HCT116 (cell line): Measurements from ENCODE around the gene AATF. TPM values are rescaled to one million over a fixed set of nuclear protein-coding genes. Genes with fewer than 3 reads are reported as not detected.

Experiments
- ATAC-seq: fragments of 200-7000 bp; cut with Tn5 transposase; 2 replicates; pipeline ENCODE4 v1.9.1; 2020; ENCODE audit warnings: mild to moderate bottlenecking, moderate library complexity
- BruUV-seq: library from RNA; stranded (reverse); fragments of 400-500 nt; replicated peaks from 2 replicates; lab custom pipeline; 2021; lab: Mats Ljungman, UMichigan
- CTCF ChIA-PET: fragments of 300-600 bp; sonication (Branson Sonifier 250); formaldehyde crosslinking; loops from one replicate; lab custom pipeline; 2021; ENCODE audit warnings: antibody characterized with exemption; lab: Charles Lee
- POLR2A ChIA-PET: fragments of 300-600, 350-600 bp; sonication (Branson Sonifier 250); formaldehyde crosslinking; loops from one replicate; lab custom pipeline; 2021; ENCODE audit warnings: antibody characterized with exemption; lab: Charles Lee
- RAD21 ChIA-PET, 2 experiments: fragments of 300-600 bp; sonication (Branson Sonifier 250); formaldehyde crosslinking; loops; one replicate each; lab custom pipeline; 2023; ENCODE audit warnings: low total read pairs in 2 of 2; ENCODE audit not compliant: uncharacterized antibody in 2 of 2, unreplicated experiment in 2 of 2, low non-redundant PET in 1 of 2; lab: Charles Lee
- DNase-seq: peaks from one replicate; pipeline ENCODE4 v3.0.0-alpha.2; 2010; ENCODE audit warnings: low read depth, low spot score
- H2AFZ ChIP-seq: fragments of 200-600 bp; shearing (Covaris generic), sonication (generic); 2 replicates; pipeline ENCODE4 v1.6.1; 2017; ENCODE audit warnings: low read depth, mixed run types, mixed read lengths, antibody characterized with exemption, low read length; ENCODE audit not compliant: poor library complexity, severe bottlenecking
- H3K27ac ChIP-seq: 2 replicates; pipeline ENCODE4 v1.5.1; 2012; ENCODE audit warnings: low read depth, low read length
- H3K27me3 ChIP-seq: fragments of 200-600 bp; sonication (generic); 2 replicates; pipeline ENCODE4 v1.6.1; 2016; ENCODE audit warnings: mixed run types, low read length, mixed read lengths; ENCODE audit not compliant: insufficient read depth
- H3K36me3 ChIP-seq, 2 experiments: fragments of 200-500 bp in 1 of 2; fragments of 200-600 bp in 1 of 2; sonication (Bioruptor generic) in 1 of 2; sonication (generic) in 1 of 2; 2 replicates each; pipeline versions ENCODE4 v1.5.1 to v1.6.1; 2014 to 2016; ENCODE audit warnings: low read length in 2 of 2, inconsistent platforms in 1 of 2, mixed read lengths in 1 of 2, mixed run types in 1 of 2; ENCODE audit not compliant: insufficient read depth in 2 of 2, control insufficient read depth in 1 of 2
- H3K4me1 ChIP-seq, 2 experiments: fragments of 200-600 bp in 1 of 2; sonication (generic) in 1 of 2; 2 replicates each; pipeline versions ENCODE4 v1.5.1 to v1.6.1; 2012 to 2017; ENCODE audit warnings: low read length in 2 of 2, inconsistent platforms in 1 of 2, mild to moderate bottlenecking in 1 of 2, mixed read lengths in 1 of 2, mixed run types in 1 of 2, moderate library complexity in 1 of 2; ENCODE audit not compliant: insufficient read depth in 2 of 2, control insufficient read depth in 1 of 2
- H3K4me2 ChIP-seq: fragments of 200-600 bp; sonication (generic); 2 replicates; pipeline ENCODE4 v1.6.1; 2017; ENCODE audit warnings: mixed run types, low read length, mixed read lengths
- H3K4me3 ChIP-seq, 2 experiments: fragments of 200-600 bp in 1 of 2; sonication (generic) in 1 of 2; replicated peaks in 1 of 2; 2 replicates each; pipeline ENCODE4 v1.5.1; 2011 to 2016; ENCODE audit warnings: low read length in 2 of 2, control low read depth in 1 of 2, low read depth in 1 of 2, mild to moderate bottlenecking in 1 of 2, mixed read lengths in 1 of 2, mixed run types in 1 of 2
- H3K79me2 ChIP-seq: fragments of 200-600 bp; sonication (generic); 2 replicates; pipeline ENCODE4 v1.6.1; 2017; ENCODE audit warnings: mild to moderate bottlenecking, mixed run types, low read length, moderate library complexity, mixed read lengths; ENCODE audit not compliant: insufficient read depth
- H3K9ac ChIP-seq: fragments of 200-600 bp; sonication (generic); 2 replicates; pipeline ENCODE4 v1.6.1; 2016; ENCODE audit warnings: low read length, mixed read lengths
- H3K9me2 ChIP-seq: fragments of 200-600 bp; sonication (generic), shearing (Covaris generic); 2 replicates; pipeline ENCODE4 v1.6.1; 2017; ENCODE audit warnings: mixed run types, mild to moderate bottlenecking, moderate library complexity; ENCODE audit not compliant: insufficient read depth
- H3K9me3 ChIP-seq, 2 experiments: fragments of 200-500 bp in 1 of 2; fragments of 200-600 bp in 1 of 2; sonication (Bioruptor generic) in 1 of 2; sonication (generic) in 1 of 2; 2 replicates each; pipeline ENCODE4 v1.6.1; 2014 to 2017; ENCODE audit warnings: low read length in 2 of 2, mixed read lengths in 2 of 2, inconsistent platforms in 1 of 2, low read depth in 1 of 2, mild to moderate bottlenecking in 1 of 2, mixed run types in 1 of 2, moderate library complexity in 1 of 2; ENCODE audit not compliant: control insufficient read depth in 1 of 2, insufficient read depth in 1 of 2
- H4K20me1 ChIP-seq: fragments of 200-600 bp; sonication (generic), shearing (Covaris generic); 2 replicates; pipeline ENCODE4 v1.6.1; 2017; ENCODE audit warnings: mixed run types, mild to moderate bottlenecking, moderate library complexity; ENCODE audit not compliant: insufficient read depth
- EZH2 ChIP-seq: fragments of 200-600 bp; sonication (generic); IDR thresholded peaks from 2 replicates; pipeline ENCODE4 v1.6.1; 2017; ENCODE audit warnings: antibody characterized with exemption, mixed run types
- FOSL1 ChIP-seq: IDR thresholded peaks from 2 replicates; pipeline ENCODE4 v1.6.1; 2012; ENCODE audit warnings: low read depth
- JUND ChIP-seq: IDR thresholded peaks from 2 replicates; pipeline ENCODE4 v1.6.1; 2012
- SP1 ChIP-seq: IDR thresholded peaks from 2 replicates; pipeline ENCODE4 v1.6.1; 2012; ENCODE audit warnings: low read depth
- YY1 ChIP-seq: IDR thresholded peaks from 2 replicates; pipeline ENCODE4 v1.6.1; 2011; ENCODE audit warnings: low read length, low read depth, moderate library complexity, mild to moderate bottlenecking; ENCODE audit not compliant: insufficient replicate concordance; ENCODE audit errors: extremely low read depth
- ZNF274 ChIP-seq: fragments of 200-500 bp; sonication (Bioruptor generic); IDR thresholded peaks from 2 replicates; pipeline ENCODE4 v1.6.1; 2014; ENCODE audit warnings: mild to moderate bottlenecking, low read depth, low read length, inconsistent platforms
- intact Hi-C: fragments of 100-400 bp; cut with micrococcal nuclease; formaldehyde crosslinking; loops from 2 replicates; pipeline ENCODE4 v1.10.0; 2022
- total RNA-seq: library from RNA; stranded (reverse); gene quantifications from one replicate; pipeline ENCODE4 v1.2.1, GENCODE V29; 2021; ENCODE audit not compliant: unreplicated experiment
- TF ChIP-seq, protein P1 (sequence below): IDR thresholded peaks from 2 replicates; pipeline ENCODE4 v1.6.1; 2012; ENCODE audit warnings: low read depth
- TF ChIP-seq, protein P2 (sequence below), 3 experiments: fragments of 200-600 bp in 1 of 3; sonication (generic) in 1 of 3; IDR thresholded peaks in 2 of 3; conservative IDR thresholded peaks in 1 of 3; 2 replicates each; pipeline ENCODE4 v1.5.1; 2012 to 2017; ENCODE audit warnings: low read depth in 2 of 3, low read length in 2 of 3, antibody characterized with exemption in 1 of 3, borderline replicate concordance in 1 of 3, control low read depth in 1 of 3, mild to moderate bottlenecking in 1 of 3, mixed read lengths in 1 of 3, mixed run types in 1 of 3, moderate library complexity in 1 of 3; ENCODE audit not compliant: insufficient read depth in 1 of 3
- TF ChIP-seq, protein P3 (sequence below): IDR thresholded peaks from 2 replicates; pipeline ENCODE4 v1.6.1; 2011; ENCODE audit warnings: mild to moderate bottlenecking, low read length, moderate library complexity; ENCODE audit not compliant: insufficient replicate concordance; ENCODE audit errors: extremely low read depth
- TF ChIP-seq, protein P4 (sequence below): IDR thresholded peaks from 2 replicates; pipeline ENCODE4 v1.6.1; 2012

Gene AATF
- total RNA-seq, 1 experiment from 2014 or later, result 105 TPM

DNA sequence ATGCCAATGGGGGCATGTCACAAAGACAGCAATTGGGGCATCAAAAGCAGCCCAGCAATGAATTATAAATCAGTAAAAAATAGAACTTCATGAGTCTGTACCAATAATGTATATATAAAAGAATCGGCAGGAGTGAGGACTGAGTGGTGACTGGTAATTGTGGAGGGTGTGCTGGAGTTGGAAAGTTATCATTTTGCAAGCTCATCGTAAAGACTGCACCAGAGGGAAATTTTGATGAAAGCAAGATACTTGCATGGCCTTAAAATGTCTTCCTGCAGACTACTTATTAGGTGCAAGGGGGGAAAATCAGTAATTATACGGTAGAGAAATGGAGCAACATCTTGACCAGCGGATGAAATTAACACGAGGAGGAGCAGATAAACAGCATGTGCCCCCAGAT is 138.9 kb downstream of the AATF start:
- H3K4me2 ChIP-seq, result no peak overlapping the region
- ChIA-PET CTCF (no interaction called here), RAD21 (no interaction called here), POLR2A (no interaction called here)
- TF ChIP-seq JUND, result no peak
- TF ChIP-seq, protein P1, sequence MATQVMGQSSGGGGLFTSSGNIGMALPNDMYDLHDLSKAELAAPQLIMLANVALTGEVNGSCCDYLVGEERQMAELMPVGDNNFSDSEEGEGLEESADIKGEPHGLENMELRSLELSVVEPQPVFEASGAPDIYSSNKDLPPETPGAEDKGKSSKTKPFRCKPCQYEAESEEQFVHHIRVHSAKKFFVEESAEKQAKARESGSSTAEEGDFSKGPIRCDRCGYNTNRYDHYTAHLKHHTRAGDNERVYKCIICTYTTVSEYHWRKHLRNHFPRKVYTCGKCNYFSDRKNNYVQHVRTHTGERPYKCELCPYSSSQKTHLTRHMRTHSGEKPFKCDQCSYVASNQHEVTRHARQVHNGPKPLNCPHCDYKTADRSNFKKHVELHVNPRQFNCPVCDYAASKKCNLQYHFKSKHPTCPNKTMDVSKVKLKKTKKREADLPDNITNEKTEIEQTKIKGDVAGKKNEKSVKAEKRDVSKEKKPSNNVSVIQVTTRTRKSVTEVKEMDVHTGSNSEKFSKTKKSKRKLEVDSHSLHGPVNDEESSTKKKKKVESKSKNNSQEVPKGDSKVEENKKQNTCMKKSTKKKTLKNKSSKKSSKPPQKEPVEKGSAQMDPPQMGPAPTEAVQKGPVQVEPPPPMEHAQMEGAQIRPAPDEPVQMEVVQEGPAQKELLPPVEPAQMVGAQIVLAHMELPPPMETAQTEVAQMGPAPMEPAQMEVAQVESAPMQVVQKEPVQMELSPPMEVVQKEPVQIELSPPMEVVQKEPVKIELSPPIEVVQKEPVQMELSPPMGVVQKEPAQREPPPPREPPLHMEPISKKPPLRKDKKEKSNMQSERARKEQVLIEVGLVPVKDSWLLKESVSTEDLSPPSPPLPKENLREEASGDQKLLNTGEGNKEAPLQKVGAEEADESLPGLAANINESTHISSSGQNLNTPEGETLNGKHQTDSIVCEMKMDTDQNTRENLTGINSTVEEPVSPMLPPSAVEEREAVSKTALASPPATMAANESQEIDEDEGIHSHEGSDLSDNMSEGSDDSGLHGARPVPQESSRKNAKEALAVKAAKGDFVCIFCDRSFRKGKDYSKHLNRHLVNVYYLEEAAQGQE, result no peak
- TF ChIP-seq, protein P2, sequence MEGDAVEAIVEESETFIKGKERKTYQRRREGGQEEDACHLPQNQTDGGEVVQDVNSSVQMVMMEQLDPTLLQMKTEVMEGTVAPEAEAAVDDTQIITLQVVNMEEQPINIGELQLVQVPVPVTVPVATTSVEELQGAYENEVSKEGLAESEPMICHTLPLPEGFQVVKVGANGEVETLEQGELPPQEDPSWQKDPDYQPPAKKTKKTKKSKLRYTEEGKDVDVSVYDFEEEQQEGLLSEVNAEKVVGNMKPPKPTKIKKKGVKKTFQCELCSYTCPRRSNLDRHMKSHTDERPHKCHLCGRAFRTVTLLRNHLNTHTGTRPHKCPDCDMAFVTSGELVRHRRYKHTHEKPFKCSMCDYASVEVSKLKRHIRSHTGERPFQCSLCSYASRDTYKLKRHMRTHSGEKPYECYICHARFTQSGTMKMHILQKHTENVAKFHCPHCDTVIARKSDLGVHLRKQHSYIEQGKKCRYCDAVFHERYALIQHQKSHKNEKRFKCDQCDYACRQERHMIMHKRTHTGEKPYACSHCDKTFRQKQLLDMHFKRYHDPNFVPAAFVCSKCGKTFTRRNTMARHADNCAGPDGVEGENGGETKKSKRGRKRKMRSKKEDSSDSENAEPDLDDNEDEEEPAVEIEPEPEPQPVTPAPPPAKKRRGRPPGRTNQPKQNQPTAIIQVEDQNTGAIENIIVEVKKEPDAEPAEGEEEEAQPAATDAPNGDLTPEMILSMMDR (IDR thresholded peaks at IDR 0.05 in 2 of 3, conservative IDR thresholded peaks at IDR 0.05 in 1 of 3; ENCODE audit: borderline replicate concordance in 1 of 3, insufficient read depth in 1 of 3, low read depth in 2 of 3, low read length in 2 of 3), result no peak
- no peak for TF ChIP-seq EZH2
- TF ChIP-seq YY1, result no peak
- TF ChIP-seq FOSL1, result no peak
- TF ChIP-seq, protein P3, sequence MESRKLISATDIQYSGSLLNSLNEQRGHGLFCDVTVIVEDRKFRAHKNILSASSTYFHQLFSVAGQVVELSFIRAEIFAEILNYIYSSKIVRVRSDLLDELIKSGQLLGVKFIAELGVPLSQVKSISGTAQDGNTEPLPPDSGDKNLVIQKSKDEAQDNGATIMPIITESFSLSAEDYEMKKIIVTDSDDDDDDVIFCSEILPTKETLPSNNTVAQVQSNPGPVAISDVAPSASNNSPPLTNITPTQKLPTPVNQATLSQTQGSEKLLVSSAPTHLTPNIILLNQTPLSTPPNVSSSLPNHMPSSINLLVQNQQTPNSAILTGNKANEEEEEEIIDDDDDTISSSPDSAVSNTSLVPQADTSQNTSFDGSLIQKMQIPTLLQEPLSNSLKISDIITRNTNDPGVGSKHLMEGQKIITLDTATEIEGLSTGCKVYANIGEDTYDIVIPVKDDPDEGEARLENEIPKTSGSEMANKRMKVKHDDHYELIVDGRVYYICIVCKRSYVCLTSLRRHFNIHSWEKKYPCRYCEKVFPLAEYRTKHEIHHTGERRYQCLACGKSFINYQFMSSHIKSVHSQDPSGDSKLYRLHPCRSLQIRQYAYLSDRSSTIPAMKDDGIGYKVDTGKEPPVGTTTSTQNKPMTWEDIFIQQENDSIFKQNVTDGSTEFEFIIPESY, result no peak
- TF ChIP-seq ZNF274, result no peak
- TF ChIP-seq, protein P4, sequence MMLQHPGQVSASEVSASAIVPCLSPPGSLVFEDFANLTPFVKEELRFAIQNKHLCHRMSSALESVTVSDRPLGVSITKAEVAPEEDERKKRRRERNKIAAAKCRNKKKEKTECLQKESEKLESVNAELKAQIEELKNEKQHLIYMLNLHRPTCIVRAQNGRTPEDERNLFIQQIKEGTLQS, result no peak
- no peak for TF ChIP-seq SP1
- H3K4me3 ChIP-seq, result no peak overlapping the region
- H3K9me3 ChIP-seq, result no peaks in the 10 kb centered on the region
- intact Hi-C loops, result no loop called here
- no peak overlapping the region for H2AFZ ChIP-seq
- no peak overlapping the region for H3K9ac ChIP-seq
- no peak for DNase-seq
- BruUV-seq, result no TSS peak
- no peaks in the 10 kb centered on the region for H4K20me1 ChIP-seq
- peaks cover 21 to 30% of the 10 kb centered on the region in 2 experiments; a peak in 3 of 4 replicates for H3K36me3 ChIP-seq
- no peak overlapping the region for H3K27ac ChIP-seq
- no peaks in the 10 kb centered on the region for H3K4me1 ChIP-seq
- no peaks in the 10 kb centered on the region for H3K27me3 ChIP-seq
- no peaks in the 10 kb centered on the region for H3K9me2 ChIP-seq
- H3K79me2 ChIP-seq, result no peaks in the 10 kb centered on the region
- no peak for ATAC-seq
